Upper lobe of left lung (tissue), 6 donors: ENCODE results near the gene KDM1A. TPM values are rescaled to one million over a fixed set of nuclear protein-coding genes. Genes with fewer than 3 reads are reported as not detected.
"Not testable (repeated sequence)": the region's sequence is repeated elsewhere in the genome, so short reads cannot be mapped to it uniquely, and the experiment has no call there.

Experiments used
- ATAC-seq, 2 donors: fragments of 200-7000 bp; cut with Tn5 transposase; one replicate each; pipeline ENCODE4 v1.9.1; 2022; ENCODE audit warnings: mild to moderate bottlenecking in 2 of 2, moderate library complexity in 2 of 2; ENCODE audit not compliant: low FRiP score in 2 of 2
- DNase-seq, 2 donors: peaks; one replicate each; pipeline ENCODE4 v3.0.0-alpha.2; 2019 to 2020
- H3K27ac ChIP-seq, 4 donors: fragments of 200-600 bp; sonication (generic); one replicate each; pipeline ENCODE4 v1.5.1; 2016 to 2019
- H3K27me3 ChIP-seq, 4 donors: fragments of 200-600 bp; sonication (generic); one replicate each; pipeline ENCODE4 v1.5.1; 2017 to 2019
- H3K36me3 ChIP-seq, 4 donors: fragments of 200-600 bp; sonication (generic); one replicate each; pipeline ENCODE4 v1.5.1; 2016 to 2019
- H3K4me1 ChIP-seq, 4 donors: fragments of 200-600 bp; sonication (generic); one replicate each; pipeline ENCODE4 v1.5.1; 2018 to 2019
- H3K4me3 ChIP-seq, 4 donors: fragments of 200-600 bp; sonication (generic); one replicate each; pipeline ENCODE4 v1.5.1; 2017 to 2019; ENCODE audit warnings: mild to moderate bottlenecking in 2 of 4, moderate library complexity in 1 of 4
- H3K9me3 ChIP-seq, 4 donors: fragments of 200-600 bp; sonication (generic); one replicate each; pipeline ENCODE4 v1.5.1; 2018 to 2019
- CTCF ChIP-seq, 6 experiments: fragments of 450-650 bp in 4 of 6; fragments of 200-600 bp in 2 of 6; sonication (generic) in 2 of 6; IDR thresholded peaks; one replicate each; pipeline ENCODE4 v1.5.1; 2016 to 2019; ENCODE audit warnings: antibody characterized with exemption in 6 of 6
- EP300 ChIP-seq, 4 donors: sonication (generic); formaldehyde crosslinking; IDR thresholded peaks; one replicate each; pipeline ENCODE4 v1.5.1; 2017; ENCODE audit warnings: antibody characterized with exemption in 4 of 4, control low read depth in 2 of 4
- POLR2A ChIP-seq, 4 donors: fragments of 450-650 bp; IDR thresholded peaks; one replicate each; pipeline ENCODE4 v1.5.1; 2016 to 2017; ENCODE audit warnings: antibody characterized with exemption in 4 of 4, mild to moderate bottlenecking in 2 of 4
- POLR2AphosphoS5 ChIP-seq, 2 donors: sonication (generic); formaldehyde crosslinking; IDR thresholded peaks; one replicate each; pipeline ENCODE4 v1.5.1; 2017; ENCODE audit warnings: antibody characterized with exemption in 2 of 2
- WGBS, 2 donors: methylation state at CpG; one replicate each; pipeline ENCODE4 v1.1.5; 2017 to 2018; 5-methylcytosine and 5-hydroxymethylcytosine counted together
- total RNA-seq, 6 donors: library from RNA; depleted of rRNA in 4 of 6; stranded (reverse); fragments of >200 nt in 4 of 6; gene quantifications; one replicate each; pipeline versions ENCODE4 v1.1.0 to v1.2.1, GENCODE V29; 2016 to 2021
- donor health status: DM: no; HTN: no; CAD: no; lungs with moderate emphysema.
- donor health status: DM: no; HTN: yes; CAD: no; lungs with severe emphysema.

Gene KDM1A
- total RNA-seq, 6 donors from 2014 or later: 29.0 to 56.7 (median 42.6) TPM

GRCh38 chr1:23004112-23004511, 15.2 kb upstream of the KDM1A start:
- no peaks in the 10 kb centered on the region for H3K27me3 ChIP-seq
- H3K4me1 ChIP-seq: no peaks in the 10 kb centered on the region
- no peaks in the 10 kb centered on the region for H3K36me3 ChIP-seq
- peaks cover 0 to 6% (median 2%) of the 10 kb centered on the region in 4 donors for H3K9me3 ChIP-seq
- no peak overlapping the region for H3K27ac ChIP-seq
- ATAC-seq: no peak
- TF ChIP-seq POLR2A (IDR thresholded peaks at IDR 0.05): no peak
- no peak for TF ChIP-seq CTCF (IDR thresholded peaks at IDR 0.05)
- no peak for TF ChIP-seq POLR2AphosphoS5 (IDR thresholded peaks at IDR 0.05)
- no peak for TF ChIP-seq EP300 (IDR thresholded peaks at IDR 0.05)
- H3K4me3 ChIP-seq: no peak overlapping the region
- no peak for DNase-seq
- WGBS, 2 donors: 96% methylated on average over 2 to 3 of the region's 3 CpGs

GRCh38 chr1:23004769-23005168, 14.5 kb upstream of the KDM1A start:
- not testable (repeated sequence) for H3K36me3 ChIP-seq, DNase-seq, ATAC-seq, H3K27me3 ChIP-seq, H3K4me1 ChIP-seq, H3K4me3 ChIP-seq, H3K27ac ChIP-seq, H3K9me3 ChIP-seq
- 60 to 65% methylated on average over 3 of the region's 3 CpGs for WGBS, 2 donors

GRCh38 chr1:23007106-23007505, 12.2 kb upstream of the KDM1A start:
- no peaks in the 10 kb centered on the region for H3K27me3 ChIP-seq
- no peak overlapping the region for H3K27ac ChIP-seq
- ATAC-seq (no peak), DNase-seq (no peak)
- no peaks in the 10 kb centered on the region for H3K4me1 ChIP-seq
- 89 to 94% methylated on average over 4 of the region's 4 CpGs for WGBS, 2 donors
- no peak for TF ChIP-seq EP300 (IDR thresholded peaks at IDR 0.05)
- no peak for TF ChIP-seq POLR2A (IDR thresholded peaks at IDR 0.05)
- no peak for TF ChIP-seq CTCF (IDR thresholded peaks at IDR 0.05)
- no peak for TF ChIP-seq POLR2AphosphoS5 (IDR thresholded peaks at IDR 0.05)
- no peak overlapping the region for H3K4me3 ChIP-seq
- no peaks in the 10 kb centered on the region for H3K9me3 ChIP-seq
- H3K36me3 ChIP-seq: no peaks in the 10 kb centered on the region

- H3K27ac ChIP-seq: no peak overlapping the region
- H3K27me3 ChIP-seq: no peaks in the 10 kb centered on the region
- no peak for DNase-seq
- no peaks in the 10 kb centered on the region for H3K9me3 ChIP-seq
- 88 to 95% methylated on average over 2 of the region's 2 CpGs for WGBS, 2 donors
- H3K4me1 ChIP-seq: no peaks in the 10 kb centered on the region
- no peak for ATAC-seq
- H3K4me3 ChIP-seq: no peak overlapping the region
- TF ChIP-seq EP300 (IDR thresholded peaks at IDR 0.05) (no peak), POLR2AphosphoS5 (IDR thresholded peaks at IDR 0.05) (no peak), CTCF (IDR thresholded peaks at IDR 0.05) (no peak), POLR2A (IDR thresholded peaks at IDR 0.05) (no peak)
- H3K36me3 ChIP-seq: no peaks in the 10 kb centered on the region
Observed at GRCh38 chr1:23008901-23009300, 10.4 kb upstream of the KDM1A start.

- 72 to 93% methylated on average over 8 of the region's 8 CpGs for WGBS, 2 donors
- not testable (repeated sequence) for ATAC-seq, H3K9me3 ChIP-seq, H3K27ac ChIP-seq, H3K4me1 ChIP-seq, H3K4me3 ChIP-seq, H3K36me3 ChIP-seq, H3K27me3 ChIP-seq, DNase-seq
Observed at GRCh38 chr1:23010025-23010424, 9.2 kb upstream of the KDM1A start.

- TF ChIP-seq POLR2AphosphoS5 (IDR thresholded peaks at IDR 0.05) (no peak), POLR2A (IDR thresholded peaks at IDR 0.05) (no peak), EP300 (IDR thresholded peaks at IDR 0.05) (no peak), CTCF (IDR thresholded peaks at IDR 0.05) (no peak)
- H3K36me3 ChIP-seq: no peaks in the 10 kb centered on the region
- H3K9me3 ChIP-seq: no peaks in the 10 kb centered on the region
- H3K4me1 ChIP-seq: peaks cover 2 to 6% (median 4%) of the 10 kb centered on the region in 4 donors
- no peaks in the 10 kb centered on the region for H3K27me3 ChIP-seq
- ATAC-seq (no peak), DNase-seq (no peak)
- no peak overlapping the region for H3K4me3 ChIP-seq
- 65 to 72% methylated on average over 2 to 3 of the region's 3 CpGs for WGBS, 2 donors
- H3K27ac ChIP-seq: no peak overlapping the region
Observed at GRCh38 chr1:23013657-23014056, 5.6 kb upstream of the KDM1A start.
